Activated T-cell treated with anti-CD3 and anti-CD28 coated beads, Interleukin-2, amount 50 U/mL, for 1 hour (primary cell): ENCODE data around the gene CD164L2.

Source experiments
- DNase-seq: peaks from one replicate; pipeline ENCODE4 v3.0.0-alpha.2; 2020

CD164L2 gene

DNA sequence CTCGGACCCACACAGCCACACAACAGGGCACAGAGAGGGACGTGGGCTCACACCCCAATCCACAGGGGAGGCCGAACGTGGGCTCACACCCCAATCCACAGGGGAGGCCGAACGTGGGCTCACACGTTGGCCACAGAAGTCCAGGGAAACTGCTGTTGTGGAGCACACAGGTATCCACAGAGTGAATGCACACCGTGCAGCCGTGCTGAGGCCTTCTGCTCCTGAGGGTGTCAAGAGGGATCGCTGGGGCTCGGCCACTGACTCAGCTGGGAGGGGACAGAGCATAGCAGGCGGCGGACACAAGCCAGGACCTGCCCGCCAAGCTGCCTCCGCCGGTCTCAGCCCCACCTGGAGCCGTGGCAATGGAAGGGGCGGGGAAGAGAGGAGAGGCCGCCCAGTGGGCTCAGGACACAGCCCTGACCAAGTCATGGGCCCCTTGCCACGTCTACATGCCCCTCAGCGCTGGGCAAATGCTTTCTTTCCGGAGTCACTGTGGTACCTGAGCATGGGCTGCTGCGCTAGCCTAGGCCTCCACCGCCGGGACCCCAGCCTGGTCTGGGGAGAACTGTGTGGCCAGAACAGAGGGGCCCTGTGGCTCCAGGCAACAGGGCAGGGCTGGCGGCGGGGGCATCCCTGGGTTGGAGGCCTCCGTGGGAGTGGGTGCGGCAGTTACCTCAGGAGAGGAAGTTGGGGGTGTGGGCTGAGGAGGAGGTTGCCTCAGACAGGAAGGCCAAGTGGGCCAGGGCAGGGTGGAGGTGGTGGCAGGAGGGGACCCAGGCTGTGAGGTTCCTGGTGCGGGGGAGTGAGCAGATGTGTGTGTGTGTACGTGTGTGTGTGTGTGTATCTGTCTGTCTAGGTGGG is 40.1 kb downstream of the CD164L2 start:
- DNase-seq, result peak; percentile 71

DNA sequence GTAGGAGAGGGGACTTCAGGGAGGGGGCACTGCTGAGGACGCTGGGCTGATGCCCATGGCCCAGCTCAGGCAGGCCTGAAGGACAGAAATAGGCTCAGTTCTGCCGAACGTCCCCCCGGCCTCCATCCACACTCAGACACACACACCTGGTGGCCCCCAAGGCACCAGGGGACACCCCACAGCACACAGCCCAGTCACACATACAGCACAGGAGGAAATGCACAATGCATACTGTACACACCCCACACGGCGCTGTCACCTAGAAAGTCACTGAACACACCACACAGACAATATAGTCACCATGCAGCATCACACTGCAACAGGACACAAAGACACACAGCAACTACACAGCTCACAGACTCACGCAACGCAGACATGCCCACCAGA is 40.7 kb downstream of the CD164L2 start:
- DNase-seq, result peak; percentile 37

- DNase-seq, result peak; percentile 75
These were observed 41.4 kb downstream of the CD164L2 start, which contains the start of gene SYTL1 for GRCh38 chr1:27341525-27342252. TSS of gene SYTL1 (plus strand) at chr1:27342022. CDS start at chr1:27345335, 3,313 bp downstream.

DNA sequence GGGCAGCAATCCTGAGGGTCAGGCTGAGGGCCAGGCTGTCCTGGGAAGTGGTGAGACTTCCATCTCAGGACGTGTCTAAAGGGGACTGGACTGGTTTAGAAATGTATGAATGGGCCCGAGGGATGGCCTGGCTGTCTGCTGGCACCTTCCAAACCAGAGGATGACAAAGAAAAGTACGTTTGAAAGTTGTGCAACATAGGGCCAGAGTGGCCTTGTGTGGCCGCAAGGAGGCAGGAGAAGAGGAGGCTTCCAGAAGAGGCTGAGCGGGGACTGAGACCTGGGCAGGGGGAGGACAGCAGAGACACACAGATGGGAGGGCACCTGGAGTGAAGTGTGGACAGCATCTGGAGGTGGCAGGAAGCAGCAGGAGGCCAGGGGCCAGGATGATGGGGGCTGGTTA is 43.9 kb downstream of the CD164L2 start:
- no peak for DNase-seq

- DNase-seq, result no peak
These were observed 44.4 kb downstream of the CD164L2 start for GRCh38 chr1:27338751-27339150.

- no peak for DNase-seq
These were observed 46.4 kb downstream of the CD164L2 start for GRCh38 chr1:27336756-27337155.

GRCh38 chr1:27335506-27336422 is 47.4 kb downstream of the CD164L2 start:
- no peak for DNase-seq

DNA sequence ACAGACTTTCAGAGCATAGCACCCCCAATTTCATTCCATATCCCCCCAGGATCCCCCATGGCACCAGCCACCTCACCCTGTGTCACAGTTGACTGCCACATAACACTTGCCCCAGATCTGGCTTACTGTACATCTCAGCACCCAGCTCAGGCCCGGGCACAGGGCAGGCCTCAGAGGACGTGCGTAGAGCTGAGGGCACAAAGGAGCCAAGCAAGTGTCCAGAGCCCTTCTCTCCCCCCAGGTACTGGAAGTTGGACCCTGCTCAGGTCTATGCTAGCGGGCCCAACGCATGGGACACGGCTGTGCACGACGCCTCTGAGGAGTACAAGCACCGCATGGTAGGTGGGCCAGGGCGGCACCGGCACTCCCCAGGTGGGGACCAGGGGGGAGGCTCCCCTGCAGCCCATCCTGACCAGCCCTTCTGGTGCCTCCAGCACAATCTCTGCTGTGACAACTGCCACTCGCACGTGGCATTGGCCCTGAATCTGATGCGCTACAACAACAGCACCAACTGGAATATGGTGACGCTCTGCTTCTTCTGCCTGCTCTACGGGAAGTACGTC is 49.3 kb downstream of the CD164L2 start:
- no peak for DNase-seq

DNA sequence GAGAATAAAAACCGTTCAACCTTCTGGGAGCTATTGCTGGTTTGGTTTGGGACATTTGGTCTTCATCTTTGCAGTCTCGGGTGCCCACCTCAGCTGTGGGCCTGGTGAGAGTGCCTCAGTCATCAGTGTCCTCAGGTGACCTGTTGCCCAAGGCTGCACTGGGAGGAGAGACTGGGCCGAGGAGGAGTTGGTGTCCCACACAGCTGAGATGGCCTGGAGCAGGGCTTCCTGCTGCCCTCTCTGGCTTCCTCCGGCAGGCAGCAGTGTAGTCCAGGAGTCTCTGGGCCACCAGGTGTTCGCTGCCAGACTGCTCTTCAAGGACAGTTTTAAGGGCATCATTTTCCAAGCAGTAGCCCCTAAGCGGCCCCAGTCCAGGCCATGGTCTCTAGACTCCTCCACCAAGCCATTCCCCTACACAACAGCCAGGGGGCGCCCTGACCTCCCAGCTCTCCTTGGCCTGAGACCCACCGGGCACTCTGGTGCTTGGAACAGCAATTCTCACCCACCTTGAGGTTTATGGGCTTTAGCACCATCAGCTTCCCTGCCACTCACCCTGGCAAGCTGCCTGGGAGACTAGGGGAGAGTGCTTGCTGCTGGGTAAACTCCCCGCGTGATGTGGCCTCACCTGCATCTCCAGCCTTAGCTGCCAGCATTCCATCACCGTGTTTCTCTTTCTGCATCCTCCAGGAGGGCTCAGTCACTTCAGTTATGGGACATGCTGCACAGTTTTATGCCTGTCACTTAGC is 50.4 kb downstream of the CD164L2 start:
- DNase-seq, result peak; percentile 66

DNA sequence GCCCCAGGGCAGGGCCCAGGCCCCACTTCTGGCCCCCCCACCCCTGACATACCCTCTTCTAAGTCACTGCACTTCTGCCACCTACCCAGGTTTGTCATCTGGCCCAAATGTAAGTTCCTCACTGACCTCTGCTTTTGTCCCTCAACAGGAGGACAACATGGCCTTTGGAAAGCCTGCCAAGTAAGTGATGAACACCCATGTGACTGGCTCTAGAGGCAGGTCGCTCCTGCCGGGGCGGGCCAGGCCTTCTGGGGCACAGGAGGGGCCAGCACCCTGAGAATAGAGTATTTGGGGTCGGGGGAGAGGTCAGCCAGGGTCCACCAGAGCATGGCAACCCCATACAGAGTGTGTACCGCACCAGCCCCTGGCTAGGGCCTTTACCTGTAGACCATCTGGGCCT is 51.2 kb downstream of the CD164L2 start:
- no peak for DNase-seq

- DNase-seq, result no peak
These were observed 51.7 kb downstream of the CD164L2 start for GRCh38 chr1:27331426-27331825.

DNA sequence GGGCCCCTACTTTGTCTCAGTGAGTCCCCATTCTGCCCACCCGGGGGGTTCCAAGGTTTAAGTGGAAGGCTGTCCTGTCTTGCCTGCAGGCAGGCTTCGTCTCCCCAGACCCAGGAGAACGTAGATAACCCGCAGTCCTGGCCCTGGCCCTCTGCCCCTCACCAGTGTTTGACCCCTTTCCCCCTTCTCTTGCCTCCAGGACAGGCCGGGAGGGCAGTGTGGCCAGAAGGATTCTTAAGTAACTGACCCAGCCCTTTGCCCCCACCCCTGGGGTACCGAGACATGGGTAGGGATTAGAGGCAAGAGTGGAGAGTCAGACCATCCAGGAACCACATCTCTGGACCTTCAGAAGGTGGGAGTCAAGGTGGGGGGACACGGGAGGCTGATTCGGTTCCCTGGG is 52.3 kb downstream of the CD164L2 start:
- no peak for DNase-seq
